Mammary epithelial cell (primary cell): ENCODE results near the gene STARD8.

Source experiments
- EZH2 ChIP-seq: IDR thresholded peaks from 2 replicates; pipeline ENCODE4 v1.6.1; 2012; ENCODE audit warnings: low read length, inconsistent platforms, borderline replicate concordance
- TF ChIP-seq, protein P1 (sequence below), 2 donors: IDR thresholded peaks in 1 of 2; conservative IDR thresholded peaks in 1 of 2; 2 replicates each; pipeline ENCODE4 v1.5.1; 2011 to 2012; ENCODE audit warnings: inconsistent platforms in 2 of 2, low read length in 2 of 2, mild to moderate bottlenecking in 2 of 2, control low read depth in 1 of 2, low read depth in 1 of 2; ENCODE audit not compliant: insufficient read depth in 1 of 2; ENCODE audit errors: extremely low read depth in 1 of 2

GRCh38 chrX:68651110-68651509 lies 3.6 kb downstream of the STARD8 start:
- TF ChIP-seq, protein P1, sequence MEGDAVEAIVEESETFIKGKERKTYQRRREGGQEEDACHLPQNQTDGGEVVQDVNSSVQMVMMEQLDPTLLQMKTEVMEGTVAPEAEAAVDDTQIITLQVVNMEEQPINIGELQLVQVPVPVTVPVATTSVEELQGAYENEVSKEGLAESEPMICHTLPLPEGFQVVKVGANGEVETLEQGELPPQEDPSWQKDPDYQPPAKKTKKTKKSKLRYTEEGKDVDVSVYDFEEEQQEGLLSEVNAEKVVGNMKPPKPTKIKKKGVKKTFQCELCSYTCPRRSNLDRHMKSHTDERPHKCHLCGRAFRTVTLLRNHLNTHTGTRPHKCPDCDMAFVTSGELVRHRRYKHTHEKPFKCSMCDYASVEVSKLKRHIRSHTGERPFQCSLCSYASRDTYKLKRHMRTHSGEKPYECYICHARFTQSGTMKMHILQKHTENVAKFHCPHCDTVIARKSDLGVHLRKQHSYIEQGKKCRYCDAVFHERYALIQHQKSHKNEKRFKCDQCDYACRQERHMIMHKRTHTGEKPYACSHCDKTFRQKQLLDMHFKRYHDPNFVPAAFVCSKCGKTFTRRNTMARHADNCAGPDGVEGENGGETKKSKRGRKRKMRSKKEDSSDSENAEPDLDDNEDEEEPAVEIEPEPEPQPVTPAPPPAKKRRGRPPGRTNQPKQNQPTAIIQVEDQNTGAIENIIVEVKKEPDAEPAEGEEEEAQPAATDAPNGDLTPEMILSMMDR (conservative IDR thresholded peaks at IDR 0.05 in 1 of 2, IDR thresholded peaks at IDR 0.05 in 1 of 2; ENCODE audit: extremely low read depth in 1 of 2, insufficient read depth in 1 of 2, low read depth in 1 of 2, low read length in 2 of 2) = no peak
- no peak for TF ChIP-seq EZH2
